ENCODE results near the gene TNFAIP1. TPM values are rescaled to one million over a fixed set of nuclear protein-coding genes. Genes with fewer than 3 reads are reported as not detected.

TNFAIP1 gene
- total RNA-seq, 1 donor from 2014 or later = 69.3 TPM

GRCh38 chr17:28317966-28318758, 17.4 kb upstream of the TNFAIP1 start:
- DNase-seq (ENCODE audit: low read depth) = no peak

GRCh38 chr17:28318759-28319597, 16.6 kb upstream of the TNFAIP1 start, which contains the start of gene TMEM97:
Gene TMEM97, plus strand, starts transcription at chr17:28319200. Its CDS starts 40 bp downstream, at chr17:28319240.
- peak; percentile 69 for DNase-seq (ENCODE audit: low read depth)
- TF ChIP-seq CTCF (conservative IDR thresholded peaks at IDR 0.05; ENCODE audit: low read depth, low read length) = no peak
- H3K4me3 ChIP-seq (ENCODE audit: low read depth, low read length) = peak within 1 kb of the TSS; percentile 78

More at GRCh38 chr17:28317966-28318758, 17.4 kb upstream of the TNFAIP1 start:
- peak overlapping the region; percentile 78 for H3K4me3 ChIP-seq (ENCODE audit: low read depth, low read length)
- no peak for TF ChIP-seq CTCF (conservative IDR thresholded peaks at IDR 0.05; ENCODE audit: low read depth, low read length)

- DNase-seq (ENCODE audit: low read depth) = no peak
- H3K4me3 ChIP-seq (ENCODE audit: low read depth, low read length) = peak overlapping the region; percentile 78
- no peak for TF ChIP-seq CTCF (conservative IDR thresholded peaks at IDR 0.05; ENCODE audit: low read depth, low read length)
Measured at GRCh38 chr17:28319598-28319935, 16.0 kb upstream of the TNFAIP1 start.

GRCh38 chr17:28320215-28321061, 15.1 kb upstream of the TNFAIP1 start:
- no peak for TF ChIP-seq CTCF (conservative IDR thresholded peaks at IDR 0.05; ENCODE audit: low read depth, low read length)
- no peak for DNase-seq (ENCODE audit: low read depth)
- peak overlapping the region; percentile 78 for H3K4me3 ChIP-seq (ENCODE audit: low read depth, low read length)

- no peak for DNase-seq (ENCODE audit: low read depth)
- no peak overlapping the region for H3K4me3 ChIP-seq (ENCODE audit: low read depth, low read length)
- TF ChIP-seq CTCF (conservative IDR thresholded peaks at IDR 0.05; ENCODE audit: low read depth, low read length) = no peak
Measured at GRCh38 chr17:28324267-28324745, 11.3 kb upstream of the TNFAIP1 start.

GRCh38 chr17:28324781-28325180, 10.8 kb upstream of the TNFAIP1 start:
- no peak for TF ChIP-seq CTCF (conservative IDR thresholded peaks at IDR 0.05; ENCODE audit: low read depth, low read length)

More at GRCh38 chr17:28324781-28325180, 10.8 kb upstream of the TNFAIP1 start:
- DNase-seq (ENCODE audit: low read depth) = no peak
- H3K4me3 ChIP-seq (ENCODE audit: low read depth, low read length) = no peak overlapping the region

Measured in epithelial cell of proximal tubule (primary cell).